BE2C (cell line): ENCODE measurements around the gene TCFL5.
A peak's percentile ranks its signal among the peaks of the same experiment; 100 is the strongest.

Experiments used
- DNase-seq: peaks from one replicate; pipeline ENCODE4 v3.0.0-alpha.2; 2020
- H3K27me3 ChIP-seq: fragments of 250-450 bp; sonication (Bioruptor Pico); 2 replicates; pipeline ENCODE4 v1.5.1; 2020; ENCODE audit warnings: mild to moderate bottlenecking
- H3K36me3 ChIP-seq: fragments of 250-450 bp; sonication (Bioruptor Pico); 2 replicates; pipeline ENCODE4 v1.5.1; 2020; ENCODE audit warnings: mild to moderate bottlenecking
- H3K4me1 ChIP-seq: fragments of 250-450 bp; sonication (Bioruptor Pico); 2 replicates; pipeline ENCODE4 v1.5.1; 2020
- H3K4me3 ChIP-seq: 2 replicates; pipeline ENCODE4 v1.5.1; 2011; ENCODE audit warnings: low read depth, low read length
- H3K9me3 ChIP-seq: fragments of 250-450 bp; sonication (Bioruptor Pico); 2 replicates; pipeline ENCODE4 v1.5.1; 2020
- CTCF ChIP-seq: IDR thresholded peaks from 2 replicates; pipeline ENCODE4 v1.5.1; 2012; ENCODE audit warnings: mild to moderate bottlenecking, low read depth, low read length

The TCFL5 gene

DNA sequence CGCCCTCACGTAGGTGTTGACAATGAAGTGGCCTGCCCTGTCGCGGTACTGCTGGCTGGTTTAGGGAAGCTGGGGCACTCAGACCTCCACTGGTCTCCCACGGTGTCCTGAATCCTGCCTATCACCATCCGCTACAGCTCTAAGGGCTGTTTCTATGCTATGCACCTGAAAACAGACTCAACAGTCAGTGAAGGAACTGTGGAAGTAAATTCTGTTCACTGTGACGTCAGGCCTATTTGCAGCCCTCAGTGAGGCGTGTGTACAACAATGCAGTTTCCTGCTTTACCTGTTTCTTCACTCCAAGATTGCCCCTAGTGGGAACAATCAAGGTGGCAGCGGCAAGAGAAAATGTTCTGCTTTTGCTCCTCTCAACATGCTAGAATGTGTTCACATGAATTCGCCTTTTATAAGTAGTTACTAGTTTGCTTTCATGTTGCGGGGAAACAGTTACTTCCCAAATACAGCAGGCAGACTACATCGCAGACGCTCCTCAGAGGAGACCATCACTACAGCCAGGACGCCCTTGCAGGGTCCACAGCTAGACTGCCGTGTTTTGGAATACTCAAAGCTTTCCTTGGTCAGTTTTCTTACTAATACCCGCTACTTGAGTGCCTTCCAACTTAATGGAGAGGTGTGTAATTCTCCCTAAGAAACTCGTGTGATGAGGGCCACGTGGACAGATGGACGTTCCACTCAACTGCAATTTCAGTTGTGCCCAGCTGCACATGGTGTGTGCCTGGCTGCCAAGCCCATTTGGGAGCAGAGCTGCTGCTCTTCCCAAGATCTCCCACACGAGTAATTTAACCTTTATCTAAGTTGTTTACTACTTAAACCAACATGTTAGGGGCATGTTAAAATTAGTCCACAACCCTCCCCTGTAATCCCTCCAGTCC, 39.3 kb upstream of the TCFL5 start:
- Histone ChIP-seq H3K27me3 (no peaks in the 10 kb centered on the region), H3K4me1 (peaks cover 5% of the 10 kb centered on the region; the same call in 1 of the 2 replicates), H3K4me3 (no peak overlapping the region), H3K36me3 (peaks cover 58% of the 10 kb centered on the region), H3K9me3 (no peaks in the 10 kb centered on the region)
- DNase-seq = no peak
- TF ChIP-seq CTCF = peak; percentile 39

GRCh38 chr20:62900052-62900691, 38.5 kb upstream of the TCFL5 start:
- H3K4me1 ChIP-seq = peaks cover 5% of the 10 kb centered on the region; the same call in 1 of the 2 replicates
- no peaks in the 10 kb centered on the region for H3K9me3 ChIP-seq
- peak; percentile 75 for TF ChIP-seq CTCF
- H3K36me3 ChIP-seq = peaks cover 56% of the 10 kb centered on the region
- no peaks in the 10 kb centered on the region for H3K27me3 ChIP-seq
- peak overlapping the region; percentile 12; the same call in 1 of the 2 replicates for H3K4me3 ChIP-seq
- peak; percentile 88 for DNase-seq

DNA sequence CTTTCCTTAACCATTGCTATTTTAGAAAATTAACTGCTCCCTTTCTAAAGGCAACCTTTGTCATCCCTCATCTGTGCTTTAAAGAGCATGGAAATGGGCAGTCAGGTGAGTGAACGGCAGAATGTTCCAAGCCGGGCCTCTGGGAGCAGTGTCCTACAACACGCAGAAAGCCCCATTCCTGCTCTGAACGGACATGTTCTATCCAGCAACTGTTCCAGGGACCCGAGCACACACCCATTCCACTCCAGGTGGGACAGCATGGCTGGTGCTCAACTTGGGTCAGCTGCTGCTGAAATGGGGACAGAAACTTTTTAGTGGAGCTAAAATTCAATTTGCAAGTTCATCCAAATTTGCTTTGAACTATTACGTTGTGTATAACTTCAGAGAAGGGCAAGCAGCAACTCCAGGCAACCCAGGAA, 38.0 kb upstream of the TCFL5 start:
- H3K9me3 ChIP-seq = no peaks in the 10 kb centered on the region
- no peaks in the 10 kb centered on the region for H3K27me3 ChIP-seq
- peaks cover 5% of the 10 kb centered on the region; the same call in 1 of the 2 replicates for H3K4me1 ChIP-seq
- peaks cover 53% of the 10 kb centered on the region for H3K36me3 ChIP-seq
- DNase-seq = no peak
- peak; percentile 17; the same call in 1 of the 2 replicates for TF ChIP-seq CTCF
- H3K4me3 ChIP-seq = peak overlapping the region; percentile 12; the same call in 1 of the 2 replicates

DNA sequence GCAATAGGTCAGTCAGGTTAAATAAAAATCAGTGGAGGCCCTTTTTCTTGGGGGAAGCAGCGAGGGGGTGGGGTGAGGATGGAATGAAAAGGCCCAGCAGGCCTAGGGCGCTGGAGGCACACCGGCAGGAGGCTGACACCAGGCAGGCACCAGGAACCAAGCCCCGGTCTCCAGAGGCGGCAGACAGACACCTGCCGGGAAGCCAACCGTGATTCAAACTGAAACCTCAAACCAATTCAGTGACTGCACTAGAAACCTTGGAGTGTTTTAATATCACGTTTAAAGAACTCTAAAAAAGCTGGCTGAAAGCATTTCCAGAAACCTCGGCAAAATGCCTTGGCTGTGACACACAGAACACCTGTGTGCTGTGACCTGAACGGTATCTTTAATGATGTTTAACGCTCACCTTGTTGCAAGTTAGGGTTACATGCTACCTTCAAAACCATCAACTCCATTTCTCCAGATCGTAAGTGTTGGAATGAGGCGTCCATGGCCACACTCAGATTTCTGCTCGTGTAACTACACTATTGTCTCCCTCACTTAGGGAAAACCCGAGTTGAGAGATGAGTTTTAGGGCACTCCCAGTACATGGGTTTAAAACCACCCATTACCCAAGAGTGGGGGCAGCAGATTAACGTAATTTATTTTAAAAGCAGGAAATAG, 37.5 kb upstream of the TCFL5 start:
- Histone ChIP-seq H3K27me3 (no peaks in the 10 kb centered on the region), H3K4me3 (no peak overlapping the region), H3K36me3 (peaks cover 55% of the 10 kb centered on the region), H3K9me3 (no peaks in the 10 kb centered on the region), H3K4me1 (peaks cover 5% of the 10 kb centered on the region; the same call in 1 of the 2 replicates)
- no peak for TF ChIP-seq CTCF
- DNase-seq = no peak

DNA sequence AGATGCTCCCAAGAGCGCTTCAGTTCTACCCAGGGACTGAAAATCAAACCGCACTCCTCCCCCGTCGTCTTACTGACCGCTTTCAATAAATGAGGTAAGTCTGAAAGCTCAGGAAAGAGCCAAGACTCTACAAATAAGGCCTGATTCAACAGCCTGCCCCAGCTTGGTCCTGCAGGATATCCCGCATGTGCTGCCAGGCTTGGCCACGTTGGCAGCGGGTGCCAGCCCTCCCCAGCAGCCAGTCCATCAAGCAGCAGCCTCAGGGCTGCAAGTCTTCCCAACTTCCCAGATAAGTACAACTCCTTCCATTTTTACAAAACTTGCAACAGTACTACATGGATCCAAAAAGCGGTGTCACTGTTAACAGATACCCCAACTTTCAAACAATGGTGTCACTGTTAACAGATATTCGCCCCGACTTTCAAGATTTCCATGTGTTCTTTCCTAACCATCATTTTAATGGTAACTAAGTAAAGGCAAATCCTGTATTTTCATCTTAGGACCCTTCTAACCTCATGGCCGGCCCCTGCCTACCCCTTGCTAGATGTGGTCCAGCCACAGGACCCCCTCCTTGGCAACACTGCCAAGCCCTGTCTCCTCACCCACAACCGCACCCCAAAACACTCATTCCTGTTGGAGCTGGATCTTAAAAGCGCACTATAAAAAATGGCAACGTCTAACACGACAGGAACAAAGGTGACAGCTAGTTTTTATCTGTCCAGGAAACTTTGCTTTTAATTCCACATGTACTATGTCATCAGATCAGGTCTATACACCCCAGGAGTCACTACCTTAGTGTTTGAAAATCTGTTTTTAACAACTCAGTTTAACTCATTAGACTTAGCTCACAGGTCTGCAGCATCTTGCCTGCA, 36.7 kb upstream of the TCFL5 start:
- Histone ChIP-seq H3K4me3 (no peak overlapping the region), H3K4me1 (peaks cover 5% of the 10 kb centered on the region; the same call in 1 of the 2 replicates), H3K9me3 (no peaks in the 10 kb centered on the region), H3K27me3 (no peaks in the 10 kb centered on the region), H3K36me3 (peaks cover 55% of the 10 kb centered on the region)
- no peak for TF ChIP-seq CTCF
- no peak for DNase-seq
